CD4-positive, CD25-positive, alpha-beta regulatory T cell (primary cell): ENCODE data around the gene MRGPRG. TPM values are rescaled to one million over a fixed set of nuclear protein-coding genes. Genes with fewer than 3 reads are reported as not detected.

ENCODE experiments used
- ATAC-seq, 2 donors: fragments of 150-1000 bp; cut with Tn5 transposase; one replicate each; pipeline ENCODE4 v1.10.0; 2021; ENCODE audit warnings: low read depth in 2 of 2, moderate number of reproducible peaks in 2 of 2, moderate library complexity in 1 of 2
- DNase-seq, 3 donors: peaks; one replicate each; pipeline versions ENCODE4 v3.0.0 to v3.0.0-alpha.2; 2012 to 2022; ENCODE audit warnings: mixed read lengths in 1 of 3
- H3K27ac ChIP-seq: one replicate; pipeline ENCODE4 v1.7.0; 2013; ENCODE audit warnings: mild to moderate bottlenecking, low read length; ENCODE audit not compliant: insufficient read depth, poor library complexity, severe bottlenecking
- H3K27me3 ChIP-seq: one replicate; pipeline ENCODE4 v1.7.0; 2013; ENCODE audit warnings: low read length; ENCODE audit not compliant: control insufficient read depth, insufficient read depth
- H3K36me3 ChIP-seq: one replicate; pipeline ENCODE4 v1.7.0; 2013; ENCODE audit warnings: mild to moderate bottlenecking, low read length, moderate library complexity; ENCODE audit not compliant: control insufficient read depth, insufficient read depth
- H3K4me1 ChIP-seq: 2 replicates; pipeline ENCODE4 v1.7.0; 2013; ENCODE audit warnings: mild to moderate bottlenecking, low read length; ENCODE audit not compliant: insufficient read depth, control insufficient read depth, poor library complexity, severe bottlenecking
- H3K4me3 ChIP-seq: one replicate; pipeline ENCODE4 v1.7.0; 2013; ENCODE audit warnings: low read depth, mild to moderate bottlenecking, low read length, moderate library complexity
- H3K9me3 ChIP-seq, 2 experiments: 1 replicate in 1 of 2; 2 replicates in 1 of 2; pipeline ENCODE4 v1.7.0; 2013; ENCODE audit warnings: low read length in 2 of 2, mild to moderate bottlenecking in 1 of 2, moderate library complexity in 1 of 2; ENCODE audit not compliant: control insufficient read depth in 2 of 2
- H3K27ac Mint-ChIP-seq, 3 donors: one replicate each; pipeline ENCODE4 v1.8.0; 2020 to 2022; ENCODE audit warnings: mild to moderate bottlenecking in 3 of 3, mixed read lengths in 3 of 3, moderate library complexity in 2 of 3
- H3K27me3 Mint-ChIP-seq: one replicate; pipeline ENCODE4 v1.8.0; 2022; ENCODE audit warnings: mild to moderate bottlenecking, mixed read lengths
- H3K36me3 Mint-ChIP-seq: one replicate; pipeline ENCODE4 v1.8.0; 2020; ENCODE audit warnings: mixed read lengths
- H3K4me1 Mint-ChIP-seq, 4 donors: one replicate each; pipeline ENCODE4 v1.8.0; 2020 to 2022; ENCODE audit warnings: mixed read lengths in 4 of 4, mild to moderate bottlenecking in 1 of 4
- H3K4me3 Mint-ChIP-seq, 4 donors: one replicate each; pipeline ENCODE4 v1.8.0; 2020 to 2022; ENCODE audit warnings: mild to moderate bottlenecking in 4 of 4, mixed read lengths in 4 of 4, moderate library complexity in 3 of 4
- H3K9me3 Mint-ChIP-seq, 7 donors: one replicate each; pipeline ENCODE4 v1.8.0; 2020 to 2022; ENCODE audit warnings: mixed read lengths in 7 of 7, mild to moderate bottlenecking in 3 of 7, moderate library complexity in 2 of 7
- polyA plus RNA-seq, 4 donors: library from polyadenylated mRNA; unstranded; fragments of 300-500 nt; fragmentation: Illumina TruSeq; gene quantifications; one replicate each; pipeline ENCODE4 v1.2.3, GENCODE V29; 2021
- total RNA-seq: library from RNA; stranded (reverse); gene quantifications from one replicate; pipeline ENCODE4 v1.2.3, GENCODE V29; 2022

The MRGPRG gene
- total and polyA plus RNA-seq, 5 donors from 2014 or later, result not detected

DNA sequence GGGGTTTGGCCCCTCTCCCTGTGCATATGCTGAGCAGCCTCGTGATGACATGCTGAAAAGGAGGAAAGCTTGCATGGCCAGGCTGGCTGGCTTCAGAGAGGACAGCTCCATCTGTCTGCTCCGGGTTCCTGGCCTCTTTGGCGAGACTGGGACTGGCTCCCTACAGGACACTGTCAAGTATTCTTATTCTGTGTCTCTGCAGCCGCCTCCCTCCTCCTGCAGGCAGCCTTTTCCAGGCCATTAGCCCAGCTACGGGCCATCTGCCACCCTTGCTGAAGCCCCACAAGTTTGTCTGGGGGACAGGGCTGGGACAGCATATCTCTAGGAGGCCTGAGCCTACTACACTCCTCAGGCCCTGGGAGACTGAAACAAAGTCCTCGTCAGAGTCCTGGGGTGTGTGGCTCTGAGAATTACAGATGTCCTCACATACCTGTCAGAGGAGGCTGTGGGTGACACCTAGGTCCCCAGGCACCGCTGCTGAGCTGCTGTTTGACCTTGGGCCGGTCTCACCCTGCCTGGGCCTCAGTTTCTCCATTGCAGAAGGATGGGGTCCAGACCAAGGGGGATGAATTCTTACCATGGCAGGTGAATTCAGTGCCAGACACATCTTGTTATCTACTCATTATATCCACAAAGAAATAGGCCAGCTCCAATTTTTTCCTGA lies 11.0 kb downstream of the MRGPRG start:
- Mint-ChIP-seq H3K27ac (no peak overlapping the region), H3K4me1 (peaks cover 0 to 2% (median 0%) of the 10 kb centered on the region in 4 donors), H3K27me3 (peaks cover 17% of the 10 kb centered on the region), H3K36me3 (peaks cover 4% of the 10 kb centered on the region), H3K9me3 (peaks cover 0 to 10% (median 0%) of the 10 kb centered on the region in 7 donors), H3K4me3 (no peak overlapping the region)
- no peak for DNase-seq
- Histone ChIP-seq H3K4me1 (no peaks in the 10 kb centered on the region), H3K36me3 (no peaks in the 10 kb centered on the region), H3K9me3 (peaks cover 0 to 5% of the 10 kb centered on the region in 2 experiments), H3K4me3 (no peak overlapping the region), H3K27me3 (no peaks in the 10 kb centered on the region), H3K27ac (no peak overlapping the region)
- no peak for ATAC-seq

DNA sequence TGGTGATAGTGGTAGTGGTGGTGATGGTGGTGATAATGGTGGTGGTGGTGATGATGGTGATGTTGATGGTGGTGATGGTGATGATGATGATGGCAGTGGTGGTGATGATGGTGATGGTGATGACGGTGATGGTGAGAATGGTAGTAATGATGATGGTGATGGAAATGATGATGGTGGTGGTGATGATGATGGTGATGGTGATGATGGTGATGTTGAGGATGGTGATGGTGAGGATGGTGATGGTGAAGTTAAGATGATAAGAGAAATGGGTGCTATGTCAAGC lies 11.8 kb downstream of the MRGPRG start:
- no peak overlapping the region for H3K4me3 ChIP-seq
- DNase-seq (no peak), ATAC-seq (no peak)
- no peaks in the 10 kb centered on the region for H3K27me3 ChIP-seq
- H3K36me3 ChIP-seq, result no peaks in the 10 kb centered on the region
- H3K4me1 ChIP-seq, result no peaks in the 10 kb centered on the region
- H3K27me3 Mint-ChIP-seq, result peaks cover 21% of the 10 kb centered on the region
- H3K27ac Mint-ChIP-seq, result no peak overlapping the region
- peaks cover 0 to 9% (median 0%) of the 10 kb centered on the region in 7 donors for H3K9me3 Mint-ChIP-seq
- H3K36me3 Mint-ChIP-seq, result peaks cover 4% of the 10 kb centered on the region
- H3K4me1 Mint-ChIP-seq, result peaks cover 0 to 5% (median 0%) of the 10 kb centered on the region in 4 donors
- H3K9me3 ChIP-seq, result peaks cover 0 to 5% of the 10 kb centered on the region in 2 experiments
- no peak overlapping the region for H3K4me3 Mint-ChIP-seq
- no peak overlapping the region for H3K27ac ChIP-seq

GRCh38 chr11:3206156-3206921 lies 12.3 kb downstream of the MRGPRG start:
- no peak overlapping the region for H3K4me3 ChIP-seq
- Mint-ChIP-seq H3K27ac (no peak overlapping the region), H3K27me3 (peaks cover 21% of the 10 kb centered on the region), H3K9me3 (peaks cover 0 to 4% (median 0%) of the 10 kb centered on the region in 7 donors), H3K4me3 (no peak overlapping the region), H3K4me1 (peaks cover 0 to 5% (median 0%) of the 10 kb centered on the region in 4 donors), H3K36me3 (no peaks in the 10 kb centered on the region)
- no peaks in the 10 kb centered on the region for H3K4me1 ChIP-seq
- H3K9me3 ChIP-seq, result peaks cover 0 to 5% of the 10 kb centered on the region in 2 experiments
- no peaks in the 10 kb centered on the region for H3K36me3 ChIP-seq
- ATAC-seq, result no peak
- no peak for DNase-seq
- H3K27ac ChIP-seq, result no peak overlapping the region
- no peaks in the 10 kb centered on the region for H3K27me3 ChIP-seq

DNA sequence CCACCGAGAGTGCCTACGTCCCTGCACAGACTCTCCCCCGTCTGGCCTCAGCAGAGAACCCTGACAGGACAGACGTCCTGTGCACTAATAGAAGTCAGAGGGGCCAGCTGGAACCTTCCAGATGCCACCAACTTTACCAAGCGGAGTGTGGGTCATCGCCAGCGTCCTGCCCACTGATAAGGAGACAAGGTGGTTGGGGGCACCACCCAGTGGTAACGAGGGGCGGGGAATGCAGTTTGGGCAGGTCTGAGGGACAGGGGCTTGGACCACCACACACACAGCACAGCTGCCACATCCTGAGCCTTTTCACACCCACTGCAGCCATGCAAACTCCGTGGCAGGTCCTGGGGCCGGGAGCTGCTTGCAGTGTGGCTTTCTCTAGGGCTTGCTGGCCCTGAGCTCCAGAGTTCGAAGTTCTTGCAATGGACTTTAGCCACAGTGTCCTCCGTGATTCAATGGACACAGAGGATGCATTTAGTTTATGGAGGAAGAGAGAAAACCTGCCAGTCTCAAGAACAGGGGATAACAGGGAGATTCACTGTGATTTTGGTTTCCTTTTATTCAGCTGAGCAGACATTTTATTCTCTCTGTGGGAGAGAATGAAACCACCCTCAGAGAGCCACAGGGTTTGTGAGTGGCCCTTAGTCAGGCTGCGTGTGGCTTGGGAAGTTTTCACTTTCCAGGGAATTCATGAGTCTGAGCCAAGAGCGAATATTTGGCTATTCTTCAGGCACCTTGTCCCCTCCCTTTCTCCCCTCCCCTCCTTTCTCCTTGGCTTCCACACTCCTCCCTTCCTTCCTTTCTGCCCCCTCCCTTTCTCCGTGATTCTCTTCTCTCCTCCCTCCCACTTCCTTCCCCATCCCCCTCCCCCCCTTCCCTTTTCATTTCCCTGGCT lies 13.1 kb downstream of the MRGPRG start:
- ATAC-seq, result no peak
- H3K27ac ChIP-seq, result no peak overlapping the region

DNA sequence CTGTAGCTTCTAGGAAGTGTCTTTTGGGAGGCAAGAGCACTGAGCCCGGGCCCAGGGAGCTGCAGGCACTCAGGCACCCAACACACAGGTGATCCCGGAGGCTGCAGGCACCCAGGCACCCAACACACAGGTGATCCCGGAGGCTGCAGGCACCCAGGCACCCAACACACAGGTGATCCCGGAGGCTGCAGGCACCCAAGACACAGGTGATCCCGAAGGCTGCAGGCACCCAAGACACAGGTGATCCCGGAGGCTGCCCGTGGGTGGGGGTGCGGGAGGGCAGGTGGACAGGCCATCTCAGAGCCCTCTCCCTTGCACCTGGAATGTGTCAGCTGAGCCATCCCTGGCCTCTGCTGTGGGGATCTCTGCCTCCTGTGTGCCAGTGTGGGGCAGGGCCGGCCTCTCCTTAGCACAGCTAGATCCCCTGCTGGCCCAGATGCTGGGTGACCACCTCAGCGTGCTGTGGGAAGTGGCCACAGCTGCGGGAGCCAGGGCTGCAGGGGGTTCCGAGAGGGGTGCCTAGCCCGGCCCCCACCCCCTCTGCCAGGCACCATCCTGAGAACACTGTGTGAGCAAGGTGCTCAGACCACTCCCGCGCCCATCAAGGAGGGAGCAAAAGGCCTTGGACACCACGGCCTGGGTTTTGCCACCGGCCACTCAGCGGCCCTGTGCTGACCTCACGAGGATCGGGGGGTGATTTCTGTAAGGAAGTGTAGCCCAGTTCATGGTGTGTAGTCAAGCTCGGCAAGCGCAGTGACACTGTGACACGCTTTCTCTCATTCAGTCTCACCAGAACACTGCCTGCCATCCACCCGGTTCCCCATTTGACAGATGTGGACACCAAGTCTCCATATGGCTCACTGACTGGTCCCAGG lies 14.2 kb downstream of the MRGPRG start:
- Histone ChIP-seq H3K4me1 (no peaks in the 10 kb centered on the region), H3K27ac (no peak overlapping the region), H3K36me3 (no peaks in the 10 kb centered on the region), H3K4me3 (no peak overlapping the region), H3K27me3 (no peaks in the 10 kb centered on the region), H3K9me3 (no peaks in the 10 kb centered on the region)
- H3K27me3 Mint-ChIP-seq, result peaks cover 21% of the 10 kb centered on the region
- peaks cover 0 to 5% (median 0%) of the 10 kb centered on the region in 4 donors for H3K4me1 Mint-ChIP-seq
- H3K9me3 Mint-ChIP-seq, result peaks cover 0 to 2% (median 0%) of the 10 kb centered on the region in 7 donors
- no peak overlapping the region for H3K4me3 Mint-ChIP-seq
- ATAC-seq (no peak), DNase-seq (no peak)
- H3K36me3 Mint-ChIP-seq, result no peaks in the 10 kb centered on the region
- H3K27ac Mint-ChIP-seq, result no peak overlapping the region

More for the DNA sequence above, 13.1 kb downstream of the MRGPRG start:
- no peaks in the 10 kb centered on the region for H3K36me3 ChIP-seq
- no peaks in the 10 kb centered on the region for H3K36me3 Mint-ChIP-seq
- no peaks in the 10 kb centered on the region for H3K27me3 ChIP-seq
- peaks cover 0 to 2% (median 0%) of the 10 kb centered on the region in 7 donors for H3K9me3 Mint-ChIP-seq
- DNase-seq, result no peak
- H3K4me3 Mint-ChIP-seq, result no peak overlapping the region
- no peaks in the 10 kb centered on the region for H3K4me1 ChIP-seq
- H3K9me3 ChIP-seq, result no peaks in the 10 kb centered on the region
- no peak overlapping the region for H3K4me3 ChIP-seq
- no peak overlapping the region for H3K27ac Mint-ChIP-seq
- peaks cover 21% of the 10 kb centered on the region for H3K27me3 Mint-ChIP-seq
- H3K4me1 Mint-ChIP-seq, result peaks cover 0 to 5% (median 0%) of the 10 kb centered on the region in 4 donors

GRCh38 chr11:3203221-3204043 lies 15.2 kb downstream of the MRGPRG start:
- Histone ChIP-seq H3K4me1 (no peaks in the 10 kb centered on the region), H3K9me3 (no peaks in the 10 kb centered on the region), H3K4me3 (no peak overlapping the region), H3K36me3 (no peaks in the 10 kb centered on the region), H3K27ac (no peak overlapping the region), H3K27me3 (no peaks in the 10 kb centered on the region)
- DNase-seq (no peak), ATAC-seq (no peak)
- Mint-ChIP-seq H3K9me3 (no peaks in the 10 kb centered on the region), H3K27ac (no peak overlapping the region), H3K4me1 (peaks cover 0 to 5% (median 0%) of the 10 kb centered on the region in 4 donors), H3K36me3 (no peaks in the 10 kb centered on the region), H3K4me3 (no peak overlapping the region), H3K27me3 (peaks cover 15% of the 10 kb centered on the region)
